ENCODE results near the gene XXYLT1. TPM values are rescaled to one million over a fixed set of nuclear protein-coding genes. Genes with fewer than 3 reads are reported as not detected.
A peak's percentile ranks its signal among the peaks of the same experiment; 100 is the strongest.

The XXYLT1 gene
- total and polyA plus RNA-seq, 9 of the 15 experiments (the other 6 are each of a cell fraction or from before 2014, with no cell fraction given), result 1.9 to 18.9 (median 15.0) TPM

- in situ Hi-C loops (cut with MboI) (no loop called here), intact Hi-C loops (cut with micrococcal nuclease) (no loop called here)
- Histone ChIP-seq H3K36me3 (ENCODE audit: control insufficient read depth, insufficient read depth, low read length) (peaks cover 34% of the 10 kb centered on the region; the same call in 1 of the 3 replicates), H3K9me1 (ENCODE audit: control insufficient read depth, insufficient read depth, low read length) (no peaks in the 10 kb centered on the region), H3K9me3 (replicated peaks; ENCODE audit: control insufficient read depth, insufficient read depth, low read depth, low read length) (no peaks in the 10 kb centered on the region), H4K20me1 (replicated peaks; ENCODE audit: control insufficient read depth, insufficient read depth, low read length) (no peaks in the 10 kb centered on the region), H3K4me2 (ENCODE audit: insufficient read depth, low read length) (no peak overlapping the region), H3K4me3 (no peak overlapping the region), H3K9ac (ENCODE audit: insufficient read depth in 1 of 2, low read depth in 2 of 2, low read length in 2 of 2) (no peak overlapping the region), H3K79me2 (ENCODE audit: control insufficient read depth, insufficient read depth, low read length) (no peaks in the 10 kb centered on the region), H3K27me3 (ENCODE audit: control insufficient read depth in 2 of 2, insufficient read depth in 2 of 2, low read length in 2 of 2) (no peaks in the 10 kb centered on the region), H3K4me1 (replicated peaks in 1 of 2; ENCODE audit: control insufficient read depth in 2 of 2, insufficient read depth in 2 of 2, low read length in 2 of 2) (0 out of 5 replicates have a peak, but pooled peaks cover 0 to 4% of the 10 kb centered on the region in 2 experiments), H3K27ac (ENCODE audit: extremely low read depth, low read depth, low read length) (no peak overlapping the region), H2AFZ (ENCODE audit: low read depth, low read length) (no peak overlapping the region)
- FAIRE-seq (no peak), ATAC-seq (no peak), DNase-seq (ENCODE audit: extremely low read depth in 1 of 4, low spot score in 3 of 4) (no peak)
- BruUV-seq (replicated peaks), result no TSS peak
- TF ChIP-seq MCM7 (IDR thresholded peaks at IDR 0.05), result no peak
- WGBS (ENCODE audit: insufficient coverage, low coverage, missing lambda C conversion rate), result 91% methylated on average over 3 of the region's 3 CpGs
- CTCF ChIA-PET (ENCODE audit: low intra/inter-chr PET ratio), result no interaction called here
- POLR2A ChIA-PET, result no interaction called here
Measured at GRCh38 chr3:195302431-195302830, 31.5 kb upstream of the XXYLT1 start.

GRCh38 chr3:195297446-195297845, 26.5 kb upstream of the XXYLT1 start:
- ATAC-seq (0 out of 3 replicates have a peak, but pooled peaks have one; percentile 37), FAIRE-seq (peak; percentile 19), DNase-seq (ENCODE audit: extremely low read depth in 1 of 4, low spot score in 3 of 4) (no peak)
- no TSS peak for BruUV-seq (replicated peaks)
- Histone ChIP-seq H3K4me3 (no peak overlapping the region), H2AFZ (ENCODE audit: low read depth, low read length) (no peak overlapping the region), H3K4me1 (replicated peaks in 1 of 2; ENCODE audit: control insufficient read depth in 2 of 2, insufficient read depth in 2 of 2, low read length in 2 of 2) (0 out of 5 replicates have a peak, but pooled peaks cover 0 to 4% of the 10 kb centered on the region in 2 experiments), H3K9me3 (replicated peaks; ENCODE audit: control insufficient read depth, insufficient read depth, low read depth, low read length) (no peaks in the 10 kb centered on the region), H3K27ac (ENCODE audit: extremely low read depth, low read depth, low read length) (no peak overlapping the region), H3K36me3 (ENCODE audit: control insufficient read depth, insufficient read depth, low read length) (peaks cover 38% of the 10 kb centered on the region), H3K27me3 (ENCODE audit: control insufficient read depth in 2 of 2, insufficient read depth in 2 of 2, low read length in 2 of 2) (no peaks in the 10 kb centered on the region), H3K4me2 (ENCODE audit: insufficient read depth, low read length) (no peak overlapping the region), H3K9ac (ENCODE audit: insufficient read depth in 1 of 2, low read depth in 2 of 2, low read length in 2 of 2) (no peak overlapping the region), H3K79me2 (ENCODE audit: control insufficient read depth, insufficient read depth, low read length) (no peaks in the 10 kb centered on the region), H3K9me1 (ENCODE audit: control insufficient read depth, insufficient read depth, low read length) (no peaks in the 10 kb centered on the region), H4K20me1 (replicated peaks; ENCODE audit: control insufficient read depth, insufficient read depth, low read length) (no peaks in the 10 kb centered on the region)
- in situ Hi-C loops (cut with MboI) (no loop called here), intact Hi-C loops (cut with micrococcal nuclease) (no loop called here)
- ChIA-PET POLR2A (interaction anchor here (0.6 to 0.7 kb wide), 2 partner anchors 10 to 40 kb away, joined by 3 read pairs; no protein-coding TSS in a partner anchor), CTCF (ENCODE audit: low intra/inter-chr PET ratio) (no interaction called here)
- TF ChIP-seq RBFOX2 (IDR thresholded peaks at IDR 0.05; ENCODE audit: low read depth, low read length) (no peak), RHOXF2B (CRISPR knock-in tag; conservative IDR thresholded peaks at IDR 0.05) (no peak), CBFA2T3 (IDR thresholded peaks at IDR 0.05) (peak; percentile 69), SOX6 (IDR thresholded peaks at IDR 0.05) (peak; percentile 74), RCOR1 (IDR thresholded peaks at IDR 0.05; ENCODE audit: borderline replicate concordance in 1 of 2, low read depth in 2 of 2, low read length in 2 of 2) (0 out of 4 replicates have a peak, but pooled peaks of 1 of the 2 experiments have one; percentile 26), ARID1B (IDR thresholded peaks at IDR 0.05) (peak; percentile 56; the same call in 1 of the 2 replicates), TAL1 (IDR thresholded peaks at IDR 0.05) (peak; percentile 38; the same call in 1 of the 2 replicates), SAP30 (IDR thresholded peaks at IDR 0.05; ENCODE audit: borderline replicate concordance, insufficient read depth, low read depth, low read length, poor library complexity, severe bottlenecking) (no peak), NFYB (IDR thresholded peaks at IDR 0.05; ENCODE audit: extremely low read depth, insufficient read length) (no peak), CBFA2T2 (conservative IDR thresholded peaks at IDR 0.05) (peak; percentile 25; the same call in 1 of the 2 replicates), ETV1 (tag; conservative IDR thresholded peaks at IDR 0.05; ENCODE audit: low read depth) (no peak), CTCFL (IDR thresholded peaks at IDR 0.05; ENCODE audit: borderline replicate concordance, insufficient read depth, low read depth, low read length, poor library complexity, severe bottlenecking) (no peak), HOXB6 (CRISPR knock-in tag; IDR thresholded peaks at IDR 0.05; ENCODE audit: borderline replicate concordance) (no peak), GTF2A2 (tag; IDR thresholded peaks at IDR 0.05) (no peak), NCOR1 (IDR thresholded peaks at IDR 0.05) (peak; percentile 39; the same call in 1 of the 2 replicates)

Data from K562 (cell line).